NOMO-1 (cell line): ENCODE results near the gene HAUS6.
"Not testable (repeated sequence)": the region's sequence is repeated elsewhere in the genome, so short reads cannot be mapped to it uniquely, and the experiment has no call there.

Source experiments
- DNase-seq, 2 experiments: peaks; one replicate each; lab custom pipeline; 2025; ENCODE audit not compliant: unreplicated experiment in 2 of 2; lab: John Stamatoyannopoulos, UW

The HAUS6 gene, protein sequence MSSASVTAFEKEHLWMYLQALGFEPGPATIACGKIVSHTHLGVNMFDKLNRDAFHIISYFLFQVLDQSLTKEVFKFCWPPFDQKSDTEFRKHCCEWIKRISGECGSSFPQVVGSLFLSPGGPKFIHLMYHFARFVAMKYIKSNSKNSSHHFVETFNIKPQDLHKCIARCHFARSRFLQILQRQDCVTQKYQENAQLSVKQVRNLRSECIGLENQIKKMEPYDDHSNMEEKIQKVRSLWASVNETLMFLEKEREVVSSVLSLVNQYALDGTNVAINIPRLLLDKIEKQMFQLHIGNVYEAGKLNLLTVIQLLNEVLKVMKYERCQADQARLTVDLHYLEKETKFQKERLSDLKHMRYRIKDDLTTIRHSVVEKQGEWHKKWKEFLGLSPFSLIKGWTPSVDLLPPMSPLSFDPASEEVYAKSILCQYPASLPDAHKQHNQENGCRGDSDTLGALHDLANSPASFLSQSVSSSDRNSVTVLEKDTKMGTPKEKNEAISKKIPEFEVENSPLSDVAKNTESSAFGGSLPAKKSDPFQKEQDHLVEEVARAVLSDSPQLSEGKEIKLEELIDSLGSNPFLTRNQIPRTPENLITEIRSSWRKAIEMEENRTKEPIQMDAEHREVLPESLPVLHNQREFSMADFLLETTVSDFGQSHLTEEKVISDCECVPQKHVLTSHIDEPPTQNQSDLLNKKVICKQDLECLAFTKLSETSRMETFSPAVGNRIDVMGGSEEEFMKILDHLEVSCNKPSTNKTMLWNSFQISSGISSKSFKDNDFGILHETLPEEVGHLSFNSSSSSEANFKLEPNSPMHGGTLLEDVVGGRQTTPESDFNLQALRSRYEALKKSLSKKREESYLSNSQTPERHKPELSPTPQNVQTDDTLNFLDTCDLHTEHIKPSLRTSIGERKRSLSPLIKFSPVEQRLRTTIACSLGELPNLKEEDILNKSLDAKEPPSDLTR

DNA sequence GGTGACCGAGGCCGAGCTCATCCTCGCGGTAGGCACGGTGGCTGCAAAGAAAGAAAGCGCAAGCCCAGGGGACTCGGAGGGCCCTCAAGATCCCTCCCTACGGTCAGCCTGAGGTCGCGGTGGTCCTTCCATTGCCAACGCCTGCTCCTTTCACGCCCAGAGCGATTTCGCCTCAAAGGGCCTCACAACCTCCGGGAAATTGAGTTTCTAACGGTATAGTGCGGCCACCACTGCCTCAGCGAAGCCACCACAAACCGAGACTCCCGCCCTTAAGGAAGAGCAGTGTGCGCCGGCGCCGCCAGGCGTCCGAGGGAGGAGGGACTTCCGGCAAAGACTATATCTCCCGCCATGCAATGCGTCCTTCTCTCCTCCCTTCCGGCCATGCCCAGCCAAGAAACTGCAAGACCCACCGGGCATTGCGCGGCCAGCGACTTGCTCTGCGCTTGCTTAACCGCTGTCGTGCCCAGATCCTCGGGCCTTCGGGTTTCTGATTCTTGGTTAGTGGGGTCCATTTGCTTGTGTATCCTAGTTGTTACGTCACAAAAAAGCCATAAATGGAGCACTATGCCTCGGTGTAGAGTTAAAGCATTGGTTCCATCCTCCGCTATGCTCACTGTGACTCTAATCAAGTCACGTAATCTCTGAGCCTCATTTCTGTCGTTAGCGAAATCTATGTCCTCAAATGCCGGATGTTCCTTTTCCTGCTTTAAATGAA, at the start of gene HAUS6:
Gene HAUS6 (minus strand): TSS at position 274 of the 715 bp plus-strand sequence. CDS start 253 bp downstream, at position 21.
- DNase-seq = peak; percentile 84 to 85

DNA sequence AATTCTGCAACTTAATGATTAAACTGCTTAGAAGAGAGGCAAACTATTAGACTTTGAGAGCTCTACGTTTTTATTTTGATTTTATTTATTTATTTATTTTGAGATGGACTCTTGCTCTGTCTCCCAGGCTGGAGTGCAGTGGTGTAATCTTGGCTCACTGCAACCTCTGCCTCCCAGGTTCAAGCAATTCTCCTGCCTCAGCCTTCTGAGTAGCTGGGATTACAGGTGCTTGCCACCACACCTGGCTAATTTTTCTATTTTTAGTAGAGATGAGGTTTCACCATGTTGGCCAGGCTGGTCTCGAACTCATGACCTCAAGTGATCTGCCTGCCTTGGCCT, 49.4 kb upstream of the HAUS6 start:
- DNase-seq = not testable (repeated sequence)

DNA sequence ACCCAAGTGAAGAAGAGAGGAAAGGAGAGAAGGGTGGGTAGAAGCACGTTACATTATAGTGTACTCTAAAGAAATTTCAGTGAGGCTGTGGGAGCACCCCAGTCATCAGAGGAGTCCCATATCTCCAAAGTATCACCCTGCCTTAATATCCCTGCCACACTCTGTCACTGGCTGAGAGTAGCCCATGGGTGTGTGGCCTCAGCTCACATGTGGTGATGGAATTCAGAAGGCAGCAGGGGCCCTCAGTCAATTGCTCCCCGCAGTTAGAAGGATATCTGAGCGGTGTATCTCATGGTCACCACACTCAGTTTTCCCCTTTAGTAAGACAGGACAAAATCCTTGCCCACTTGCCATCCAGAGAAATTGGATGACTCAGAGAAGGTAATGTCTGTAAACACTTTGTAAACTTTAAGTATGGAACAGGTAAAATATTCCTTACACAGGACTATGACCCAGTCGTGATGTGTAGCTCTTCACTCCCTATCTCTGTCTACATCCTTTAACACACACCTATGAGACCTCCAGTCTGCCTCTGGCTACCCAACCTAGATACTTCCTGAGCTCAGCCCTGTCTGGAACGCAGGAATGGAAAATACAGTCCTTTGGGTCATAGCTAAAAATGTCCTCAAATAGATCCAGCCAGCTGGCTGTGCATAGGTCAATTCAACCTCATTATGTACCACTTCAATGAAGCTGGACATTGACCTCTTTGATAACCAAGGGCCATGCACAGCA, 48.9 kb upstream of the HAUS6 start:
- DNase-seq = no peak

DNA sequence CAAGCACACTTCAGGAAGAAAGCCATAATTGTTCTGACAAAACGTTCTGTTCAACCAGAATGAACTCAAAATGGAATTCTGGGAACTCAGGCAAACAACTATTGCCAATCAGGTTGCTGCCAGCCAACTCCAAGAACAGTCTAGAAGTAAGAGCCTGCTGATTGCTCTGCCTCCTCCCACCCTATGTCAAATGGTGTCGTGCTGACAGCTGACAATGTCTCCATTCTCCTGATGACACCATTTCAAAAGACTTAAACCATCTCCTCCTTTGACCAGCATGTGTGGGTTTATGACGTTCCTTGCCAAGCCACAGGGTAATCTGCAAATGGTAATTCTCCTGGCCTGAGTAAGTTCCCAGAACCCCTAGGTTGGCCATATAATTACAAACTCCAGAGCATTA, 46.5 kb upstream of the HAUS6 start:
- DNase-seq = no peak

DNA sequence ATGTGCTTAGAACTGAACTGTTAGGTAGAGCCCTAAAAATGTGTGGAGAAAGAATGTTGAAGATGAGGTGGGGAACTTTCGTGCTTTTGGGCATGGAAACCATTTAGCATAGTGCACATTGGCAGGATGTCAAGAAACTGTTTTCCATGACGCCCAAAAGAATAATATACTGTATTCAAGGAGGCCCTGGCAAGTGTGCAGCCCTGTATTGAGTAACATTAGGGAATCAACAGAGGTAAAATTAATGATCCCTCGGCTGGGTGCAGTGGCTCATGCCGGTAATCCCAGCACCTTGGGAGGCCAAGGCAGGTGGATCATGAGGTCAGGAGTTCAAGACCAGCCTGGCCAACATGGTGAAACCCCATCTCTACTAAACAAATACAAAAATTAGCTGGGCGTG, 45.5 kb upstream of the HAUS6 start:
- DNase-seq = no peak

DNA sequence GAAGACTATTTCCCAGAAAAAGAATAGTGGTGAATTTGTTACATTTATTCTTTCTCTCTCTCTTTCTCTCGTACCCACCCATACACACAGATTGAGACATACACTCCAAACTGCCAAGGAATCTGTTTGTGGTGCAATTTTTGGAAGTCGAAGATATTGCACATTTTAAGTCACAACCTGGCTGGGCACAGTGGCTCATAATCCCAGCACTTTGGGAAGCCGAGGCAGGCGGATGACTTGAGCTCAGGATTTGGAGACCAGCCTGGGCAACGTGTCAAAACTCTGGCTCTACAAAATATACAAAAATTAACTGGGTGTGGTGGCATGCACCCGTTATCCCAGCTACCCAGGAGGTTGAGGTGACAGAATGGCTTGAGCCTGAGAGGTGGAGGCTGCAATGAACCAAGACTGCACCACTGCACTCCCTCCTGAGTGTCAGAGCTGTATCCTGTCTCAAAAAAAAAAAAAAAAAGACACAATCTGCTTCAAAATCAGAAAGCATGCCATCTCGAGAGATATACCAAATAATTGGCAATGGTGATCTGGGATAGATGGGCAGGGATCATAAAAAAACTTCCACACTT, 43.8 kb upstream of the HAUS6 start:
- no peak for DNase-seq

DNA sequence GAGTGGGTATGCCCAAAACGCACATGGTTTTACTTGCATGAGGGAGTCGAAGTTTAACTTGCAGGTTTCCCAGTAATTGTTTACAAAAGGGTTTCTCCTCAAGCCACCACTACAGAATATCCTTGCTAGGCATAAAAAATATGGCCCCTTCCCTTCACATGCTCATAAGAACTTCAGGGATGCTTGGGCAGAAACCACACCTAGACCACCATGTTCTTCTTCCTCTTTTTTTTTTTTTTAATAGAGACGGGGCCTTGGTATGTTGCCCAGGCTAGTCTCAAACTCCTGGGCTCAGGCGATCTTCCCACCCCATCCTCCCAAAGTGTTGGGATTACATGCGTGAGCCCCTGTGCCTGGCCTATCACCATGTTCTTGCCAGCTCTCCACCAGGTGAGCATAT, 43.2 kb upstream of the HAUS6 start:
- no peak for DNase-seq

DNA sequence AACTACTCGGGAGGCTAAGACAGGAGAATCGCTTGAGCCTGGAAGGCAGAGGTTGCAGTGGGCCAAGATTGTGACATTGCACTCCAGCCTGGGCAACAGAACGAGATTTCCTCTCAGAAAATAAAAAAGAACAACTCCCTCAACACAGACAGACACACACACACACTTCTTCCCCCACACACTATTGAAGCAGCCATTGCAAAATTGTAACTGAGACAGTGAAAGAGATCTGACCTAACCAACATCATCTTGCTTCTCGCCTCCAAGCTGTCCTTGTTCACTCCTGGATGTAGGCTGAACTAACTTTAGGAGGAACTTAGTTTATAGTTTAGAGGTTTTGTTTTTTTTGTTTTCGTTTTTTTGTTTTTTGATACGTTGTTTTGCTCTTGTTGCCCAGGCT, 37.6 kb upstream of the HAUS6 start:
- DNase-seq = no peak

DNA sequence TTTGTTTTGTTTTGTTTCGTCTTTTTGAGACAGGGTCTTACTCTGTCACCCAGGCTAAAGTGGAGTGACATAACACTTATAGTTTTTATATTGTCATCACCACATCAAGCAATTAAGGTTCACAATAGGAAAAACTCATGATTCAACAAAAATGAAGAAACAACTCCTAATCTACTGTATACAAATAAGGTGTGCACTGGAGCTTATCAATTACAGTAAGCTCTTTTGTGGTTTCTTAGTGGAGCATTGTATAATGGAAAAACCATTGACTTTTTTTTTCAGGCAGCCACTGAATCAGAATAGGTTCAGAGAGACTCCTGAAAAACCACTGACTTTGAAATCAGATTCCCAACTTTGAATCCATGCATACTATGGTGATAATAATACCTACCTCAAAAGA, 35.4 kb upstream of the HAUS6 start:
- no peak for DNase-seq

DNA sequence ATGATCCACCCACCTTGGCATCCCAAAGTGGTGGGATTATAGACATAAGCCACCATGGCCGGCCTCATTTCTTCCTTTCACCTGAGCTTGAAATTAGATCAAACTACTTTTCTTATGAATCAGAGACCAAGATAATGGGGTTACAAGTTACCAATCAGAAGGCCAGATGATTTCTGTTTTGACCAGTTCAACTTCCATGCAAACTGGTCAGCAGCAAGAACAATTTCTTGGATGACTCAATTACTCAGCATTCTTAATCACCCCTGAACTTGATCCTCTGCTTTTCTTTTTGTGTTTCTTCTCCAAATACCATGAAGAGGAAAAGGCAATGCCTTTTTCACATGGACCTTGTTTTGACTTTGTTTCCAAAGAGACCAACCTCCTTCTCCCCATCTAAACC, 34.6 kb upstream of the HAUS6 start:
- no peak for DNase-seq

DNA sequence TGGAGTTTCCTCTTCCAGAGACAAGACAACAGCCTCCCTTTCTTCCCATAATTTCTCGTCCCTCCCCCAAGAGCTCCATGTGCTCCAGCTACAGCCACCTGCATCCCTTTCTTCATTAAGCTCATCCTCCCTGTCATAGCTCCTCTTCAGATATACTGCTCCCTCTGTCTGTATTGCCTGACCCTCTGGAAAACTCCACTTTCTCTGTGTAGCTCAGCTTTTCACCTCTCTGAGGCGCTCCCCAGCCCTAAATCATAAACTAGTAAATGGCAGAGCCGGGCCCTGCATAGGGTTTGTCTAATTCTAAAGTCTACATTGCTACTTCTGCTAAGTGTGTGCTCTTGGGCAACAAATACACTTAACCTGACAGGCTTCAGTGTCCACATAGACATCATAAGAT, 33.4 kb upstream of the HAUS6 start:
- no peak for DNase-seq

DNA sequence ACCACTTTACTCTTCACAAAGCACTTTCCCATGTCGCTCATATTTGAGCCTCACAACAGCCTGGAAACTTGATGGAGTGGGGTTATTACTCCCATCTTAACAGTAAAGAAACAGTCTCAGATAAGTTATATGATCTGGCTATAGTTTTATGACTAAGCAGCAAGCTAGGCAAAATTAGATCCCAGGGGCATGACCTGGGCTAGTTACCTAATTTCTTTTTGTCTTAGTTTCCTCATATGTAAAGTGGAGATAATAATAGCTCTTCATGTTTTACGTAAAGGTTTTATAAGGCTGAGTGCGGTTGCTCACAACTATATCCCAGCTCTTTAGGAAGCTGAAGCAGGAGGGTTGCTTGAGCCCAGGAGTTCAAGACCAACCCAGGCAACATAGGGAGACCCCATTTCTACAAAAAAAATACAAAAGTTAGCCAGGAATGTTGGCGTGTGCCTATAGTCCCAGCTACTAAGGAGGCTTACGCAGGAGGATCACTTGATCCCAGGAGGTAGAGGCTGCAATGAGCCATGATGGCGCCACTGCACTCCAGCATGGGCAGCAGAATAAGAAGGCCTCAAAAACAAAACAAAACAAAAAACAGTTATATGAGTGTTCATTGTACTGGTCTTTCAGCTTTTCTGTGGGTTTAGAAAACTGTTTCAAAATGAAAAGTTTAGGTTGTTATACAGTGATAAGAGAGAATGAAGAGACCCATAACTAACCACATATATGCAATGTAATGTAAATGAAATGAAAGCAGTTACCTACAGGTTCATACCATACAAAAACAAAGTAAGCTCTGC, 31.0 kb upstream of the HAUS6 start:
- DNase-seq = no peak

DNA sequence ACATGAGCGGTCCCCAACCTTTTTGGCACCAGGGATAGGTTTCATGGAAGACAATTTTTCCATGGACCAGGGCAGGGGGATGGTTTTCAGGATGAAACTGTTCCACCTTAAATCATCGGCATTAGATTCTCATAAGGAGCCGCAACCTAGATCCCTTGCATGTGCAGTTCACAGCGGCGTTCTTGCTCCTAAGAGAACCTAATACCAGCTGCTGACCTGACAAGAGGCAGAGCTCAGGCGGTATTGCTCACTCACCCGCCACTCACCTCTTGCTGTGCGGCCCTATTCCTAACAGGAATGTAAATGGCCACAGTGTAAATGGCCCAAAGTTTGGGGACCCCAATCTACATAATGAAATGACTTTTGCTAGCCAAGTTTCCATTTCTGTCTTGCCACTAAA, 27.7 kb upstream of the HAUS6 start:
- DNase-seq = no peak

DNA sequence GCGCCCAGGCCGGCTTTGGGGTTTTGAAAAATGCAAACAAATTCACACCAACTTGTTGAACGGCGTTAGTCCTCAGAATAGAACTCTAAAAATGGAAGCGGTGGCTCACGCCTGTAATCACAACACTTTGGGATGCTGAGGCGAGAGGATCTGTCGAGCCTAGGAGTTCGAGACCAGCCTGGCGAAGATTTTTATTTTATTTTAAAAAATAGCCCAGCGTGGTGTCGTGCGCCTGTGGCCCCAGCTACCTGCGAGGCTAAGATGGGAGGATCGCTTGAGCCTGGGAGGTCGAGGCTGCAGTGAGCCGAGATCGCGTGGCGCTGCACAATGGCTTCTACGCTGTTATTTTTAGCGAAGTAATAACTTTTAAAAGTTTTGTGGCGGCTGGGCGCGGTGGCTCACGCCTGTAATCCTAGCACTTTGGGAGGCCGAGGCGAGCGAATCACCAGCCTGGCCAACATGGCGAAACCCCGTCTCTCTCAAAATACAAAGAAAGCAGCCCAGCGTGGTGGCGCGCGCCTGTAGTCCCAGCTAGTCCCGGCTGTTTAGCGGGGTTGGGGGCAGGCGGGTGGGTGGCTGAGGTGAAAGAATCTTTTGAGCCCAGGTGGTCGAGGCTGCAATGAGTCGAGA, 25.3 kb upstream of the HAUS6 start:
- DNase-seq = no peak

DNA sequence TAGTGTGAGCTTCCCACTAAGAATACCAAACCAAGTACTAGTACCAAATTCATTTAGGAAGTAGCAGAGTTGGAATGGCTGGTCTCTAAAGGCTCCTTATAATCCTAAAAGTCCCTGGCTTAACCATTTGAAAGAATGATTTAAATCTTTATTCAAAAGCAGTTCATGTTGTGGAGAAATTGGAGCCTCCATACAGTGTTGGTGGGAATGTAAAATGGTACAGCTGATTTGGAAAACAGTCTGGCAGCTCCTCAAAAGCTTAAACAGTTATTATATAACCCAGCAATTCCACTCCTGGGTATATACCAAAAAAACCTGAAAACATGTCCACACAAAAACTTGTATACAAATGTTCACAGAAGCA, 21.7 kb upstream of the HAUS6 start:
- DNase-seq = no peak

DNA sequence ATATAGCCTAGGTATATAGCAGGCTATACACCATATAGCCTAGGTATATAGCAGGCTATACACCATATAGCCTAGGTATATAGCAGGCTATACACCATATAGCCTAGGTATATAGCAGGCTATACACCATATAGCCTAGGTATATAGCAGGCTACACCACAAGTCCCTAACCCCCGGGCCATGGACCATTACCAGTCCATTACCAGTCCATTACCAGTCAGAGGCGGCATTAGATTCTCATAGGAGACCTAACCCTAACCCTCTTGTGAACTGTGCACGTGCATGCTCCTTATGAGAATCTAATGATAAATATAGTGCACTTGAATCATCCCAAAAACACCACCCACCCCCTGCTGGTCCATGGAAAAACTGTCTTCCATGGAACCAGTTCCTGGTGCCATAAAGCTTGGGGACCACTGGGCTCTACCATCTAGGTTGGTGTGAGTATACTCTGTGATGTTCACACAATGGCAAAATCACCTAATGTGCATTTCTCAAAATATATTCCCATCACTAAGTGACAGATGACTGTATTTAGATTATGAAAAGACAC, 19.9 kb upstream of the HAUS6 start:
- DNase-seq = no peak

DNA sequence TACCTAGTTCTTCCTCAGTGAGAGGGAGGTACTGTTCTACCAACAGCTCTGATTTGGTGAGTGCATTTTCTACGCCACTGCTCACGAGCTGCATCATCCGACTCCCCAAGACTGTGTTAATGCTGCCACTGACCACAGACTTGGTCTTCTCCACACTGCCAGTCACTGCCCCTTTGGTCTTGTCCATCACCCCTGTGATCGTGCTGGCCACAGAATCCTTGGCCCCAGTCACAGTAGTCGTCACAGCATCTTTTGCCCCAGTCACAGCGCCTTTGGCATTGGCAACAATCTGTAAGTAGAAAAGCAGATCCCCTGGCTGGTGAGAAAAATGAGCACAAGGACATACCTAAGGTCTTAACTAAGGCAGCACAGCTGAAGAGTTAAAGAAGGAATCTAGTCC, 18.2 kb upstream of the HAUS6 start:
- no peak for DNase-seq

DNA sequence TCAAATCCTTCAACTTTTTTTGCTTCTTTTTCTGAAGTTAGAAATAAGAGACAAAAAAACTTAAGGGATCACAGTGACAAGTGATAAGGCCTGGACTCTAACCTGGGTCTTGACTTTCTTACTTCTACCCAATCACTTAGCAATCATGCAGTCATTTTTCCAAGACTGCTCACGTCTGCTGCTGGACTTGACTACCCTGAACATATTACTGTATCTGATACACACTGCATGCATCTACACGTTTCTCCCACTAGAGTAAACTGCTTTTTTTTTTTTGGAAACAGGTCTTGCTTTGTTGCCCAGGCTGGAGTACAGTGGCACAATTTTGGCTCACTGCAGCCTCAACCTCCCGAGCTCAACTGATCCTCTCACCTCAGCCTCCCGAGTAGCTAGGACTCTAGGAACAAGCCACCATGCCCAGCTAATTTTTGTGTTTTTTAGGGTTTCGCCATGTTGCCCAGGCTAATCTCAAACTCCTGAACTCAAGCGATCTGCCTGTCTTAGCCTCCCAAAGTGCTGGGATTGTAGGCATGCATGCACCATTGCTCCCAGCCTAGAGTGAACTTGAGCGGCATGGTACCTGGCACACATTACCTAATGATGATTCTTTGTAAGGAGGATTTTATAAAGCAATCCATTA, 17.2 kb upstream of the HAUS6 start:
- no peak for DNase-seq
